CD4-positive, alpha-beta T cell (primary cell): Measurements from ENCODE around the gene ANO10. TPM values are rescaled to one million over a fixed set of nuclear protein-coding genes. Genes with fewer than 3 reads are reported as not detected.

Experiments
- ATAC-seq: fragments of 200-7000 bp; cut with Tn5 transposase; one replicate; pipeline ENCODE4 v1.10.0; 2022; ENCODE audit warnings: mild to moderate bottlenecking; ENCODE audit not compliant: poor library complexity
- CTCF ChIA-PET: fragments of 350-600 bp; sonication (Branson Sonifier 250); formaldehyde crosslinking; loops from one replicate; lab custom pipeline; 2021; ENCODE audit warnings: antibody characterized with exemption, inconsistent platforms; lab: Charles Lee
- POLR2A ChIA-PET: fragments of 350-600 bp; sonication (Branson Sonifier 250); formaldehyde crosslinking; loops from one replicate; lab custom pipeline; 2021; ENCODE audit warnings: antibody characterized with exemption, inconsistent platforms; lab: Charles Lee
- DNase-seq, 14 experiments: peaks; one replicate each; pipeline ENCODE4 v3.0.0-alpha.2; 2013 to 2020; ENCODE audit warnings: mixed read lengths in 2 of 14
- H3K27ac ChIP-seq, 2 donors: one replicate each; pipeline versions ENCODE4 v1.5.1 to v1.7.0; 2013; ENCODE audit warnings: low read length in 2 of 2, low read depth in 1 of 2, mild to moderate bottlenecking in 1 of 2
- H3K27me3 ChIP-seq, 2 experiments: 1 replicate in 1 of 2; 2 replicates in 1 of 2; pipeline versions ENCODE4 v1.6.1 to v1.7.0; 2013; ENCODE audit warnings: low read length in 2 of 2, control low read depth in 1 of 2, mild to moderate bottlenecking in 1 of 2, moderate library complexity in 1 of 2; ENCODE audit not compliant: insufficient read depth in 2 of 2, control insufficient read depth in 1 of 2
- H3K36me3 ChIP-seq: one replicate; pipeline ENCODE4 v1.6.1; 2013; ENCODE audit warnings: low read length, control low read depth; ENCODE audit not compliant: insufficient read depth
- H3K4me1 ChIP-seq: one replicate; pipeline ENCODE4 v1.6.1; 2013; ENCODE audit warnings: low read length, control low read depth; ENCODE audit not compliant: insufficient read depth
- H3K4me3 ChIP-seq: one replicate; pipeline ENCODE4 v1.5.1; 2013; ENCODE audit warnings: mild to moderate bottlenecking, low read length, moderate library complexity
- H3K9me3 ChIP-seq, 2 experiments: 1 replicate in 1 of 2; 2 replicates in 1 of 2; pipeline versions ENCODE4 v1.6.1 to v1.7.0; 2013; ENCODE audit warnings: low read length in 2 of 2, mild to moderate bottlenecking in 2 of 2, control low read depth in 1 of 2, moderate library complexity in 1 of 2; ENCODE audit not compliant: control insufficient read depth in 1 of 2, insufficient read depth in 1 of 2
- H3K27ac Mint-ChIP-seq: one replicate; pipeline ENCODE4 v1.8.0; 2020; ENCODE audit warnings: mixed read lengths
- H3K27me3 Mint-ChIP-seq: one replicate; pipeline ENCODE4 v1.8.0; 2021; ENCODE audit warnings: mixed read lengths
- H3K36me3 Mint-ChIP-seq: one replicate; pipeline ENCODE4 v1.8.0; 2021; ENCODE audit warnings: low read depth, mixed read lengths
- H3K4me1 Mint-ChIP-seq: one replicate; pipeline ENCODE4 v1.8.0; 2021; ENCODE audit warnings: low read depth, mixed read lengths
- H3K4me3 Mint-ChIP-seq: one replicate; pipeline ENCODE4 v1.8.0; 2020; ENCODE audit warnings: mild to moderate bottlenecking, mixed read lengths
- H3K9me3 Mint-ChIP-seq: one replicate; pipeline ENCODE4 v1.8.0; 2020; ENCODE audit warnings: mixed read lengths
- intact Hi-C, 2 experiments: fragments of 100-400 bp; cut with DNase I in 1 of 2; cut with micrococcal nuclease in 1 of 2; formaldehyde crosslinking; loops; one replicate each; pipeline versions ENCODE4 v1.15.1 to v1.9.0; 2023 to 2025; cut with DNase I, micrococcal nuclease
- total RNA-seq, 174 experiments: library from RNA in 2 of 174; stranded (reverse) in 2 of 174; gene quantifications; one replicate each; pipeline ENCODE4 v1.2.3 and lab custom pipeline; 2021 to 2026
- TF ChIP-seq, protein P1 (sequence below): fragments of 200-600 bp; IDR thresholded peaks from one replicate; pipeline ENCODE4 v1.8.0; 2022; ENCODE audit warnings: antibody characterized with exemption, mild to moderate bottlenecking

ANO10 gene
- total RNA-seq, 2 experiments from 2014 or later, result 6.9 to 8.0 TPM

DNA sequence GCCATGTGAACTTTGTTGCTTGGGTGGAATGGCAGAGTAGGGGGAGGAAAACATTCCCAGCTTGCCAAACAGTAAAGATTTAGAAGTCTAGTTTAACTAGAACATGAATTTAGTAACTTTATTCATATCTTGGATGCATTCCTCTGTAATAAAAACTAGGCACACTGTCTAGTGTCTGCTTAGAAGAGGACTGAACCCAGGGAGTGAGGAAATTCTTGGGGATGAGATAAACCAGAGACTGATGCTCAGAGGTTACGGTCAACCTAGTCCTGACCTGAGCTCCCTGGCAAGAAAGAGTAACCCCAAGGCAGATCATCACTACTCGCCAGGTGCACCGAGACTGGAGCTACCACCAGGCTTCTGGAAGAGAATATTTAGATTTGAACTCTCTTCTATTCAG is 277.3 kb downstream of the ANO10 start:
- ChIA-PET CTCF (interaction anchor here (0.9 kb wide), 1 partner anchor 158 kb away, joined by 4 read pairs; no protein-coding TSS in a partner anchor), POLR2A (interaction anchor here (1.0 to 4.5 kb wide), 7 partner anchors 10 to 157 kb away, joined by 3 to 22 read pairs (median 5); partner anchors contain the start of gene SNRK)
- H3K36me3 ChIP-seq, result peaks cover 87% of the 10 kb centered on the region
- H3K27me3 Mint-ChIP-seq, result no peaks in the 10 kb centered on the region
- peaks cover 68% of the 10 kb centered on the region for H3K4me1 ChIP-seq
- H3K36me3 Mint-ChIP-seq, result peaks cover 100% of the 10 kb centered on the region
- peaks cover 0 to 6% of the 10 kb centered on the region in 2 experiments for H3K9me3 ChIP-seq
- TF ChIP-seq, protein P1, sequence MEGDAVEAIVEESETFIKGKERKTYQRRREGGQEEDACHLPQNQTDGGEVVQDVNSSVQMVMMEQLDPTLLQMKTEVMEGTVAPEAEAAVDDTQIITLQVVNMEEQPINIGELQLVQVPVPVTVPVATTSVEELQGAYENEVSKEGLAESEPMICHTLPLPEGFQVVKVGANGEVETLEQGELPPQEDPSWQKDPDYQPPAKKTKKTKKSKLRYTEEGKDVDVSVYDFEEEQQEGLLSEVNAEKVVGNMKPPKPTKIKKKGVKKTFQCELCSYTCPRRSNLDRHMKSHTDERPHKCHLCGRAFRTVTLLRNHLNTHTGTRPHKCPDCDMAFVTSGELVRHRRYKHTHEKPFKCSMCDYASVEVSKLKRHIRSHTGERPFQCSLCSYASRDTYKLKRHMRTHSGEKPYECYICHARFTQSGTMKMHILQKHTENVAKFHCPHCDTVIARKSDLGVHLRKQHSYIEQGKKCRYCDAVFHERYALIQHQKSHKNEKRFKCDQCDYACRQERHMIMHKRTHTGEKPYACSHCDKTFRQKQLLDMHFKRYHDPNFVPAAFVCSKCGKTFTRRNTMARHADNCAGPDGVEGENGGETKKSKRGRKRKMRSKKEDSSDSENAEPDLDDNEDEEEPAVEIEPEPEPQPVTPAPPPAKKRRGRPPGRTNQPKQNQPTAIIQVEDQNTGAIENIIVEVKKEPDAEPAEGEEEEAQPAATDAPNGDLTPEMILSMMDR, result no peak
- no peak overlapping the region for H3K4me3 ChIP-seq
- ATAC-seq, result no peak
- DNase-seq, result no peak
- peak overlapping the region; percentile 96 for H3K27ac Mint-ChIP-seq
- H3K4me3 Mint-ChIP-seq, result peak overlapping the region; percentile 65
- peak overlapping the region in 1 of 2 donors; percentile 62 for H3K27ac ChIP-seq
- H3K4me1 Mint-ChIP-seq, result peaks cover 91% of the 10 kb centered on the region
- intact Hi-C loops, result loop anchor here in 1 of 2 experiments (5.0 kb wide), 2 partner anchors 48 to 52 kb away; no protein-coding TSS in a partner anchor
- peaks cover 3% of the 10 kb centered on the region for H3K9me3 Mint-ChIP-seq
- H3K27me3 ChIP-seq, result no peaks in the 10 kb centered on the region

DNA sequence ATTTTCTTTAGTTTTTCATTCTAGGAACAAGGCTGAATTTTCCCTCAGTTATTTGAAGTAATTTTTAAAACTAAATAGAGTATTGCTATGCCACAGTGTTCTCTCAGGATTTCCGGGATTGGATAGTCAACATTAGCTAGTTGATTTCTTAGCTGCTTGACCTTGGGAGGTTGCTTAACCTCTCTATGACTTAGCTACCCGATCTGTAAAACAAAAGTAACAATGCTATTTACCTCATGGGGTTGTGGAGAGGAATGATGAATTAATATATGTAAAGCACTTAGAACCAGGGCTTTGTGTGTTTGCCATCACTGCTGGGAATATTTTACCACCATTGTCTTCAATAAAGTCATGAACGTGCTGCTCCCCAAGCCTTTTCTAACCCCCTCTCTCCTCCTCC is 278.0 kb downstream of the ANO10 start:
- Histone ChIP-seq H3K4me1 (peaks cover 66% of the 10 kb centered on the region), H3K9me3 (peaks cover 5 to 10% of the 10 kb centered on the region in 2 experiments), H3K27ac (no peak overlapping the region), H3K36me3 (peaks cover 86% of the 10 kb centered on the region), H3K27me3 (no peaks in the 10 kb centered on the region), H3K4me3 (no peak overlapping the region)
- H3K4me3 Mint-ChIP-seq, result peak overlapping the region; percentile 46
- H3K27me3 Mint-ChIP-seq, result no peaks in the 10 kb centered on the region
- ATAC-seq (no peak), DNase-seq (no peak)
- TF ChIP-seq, protein P1, result no peak
- CTCF ChIA-PET, result no interaction called here
- H3K36me3 Mint-ChIP-seq, result peaks cover 100% of the 10 kb centered on the region
- H3K27ac Mint-ChIP-seq, result peak overlapping the region; percentile 96
- peaks cover 84% of the 10 kb centered on the region for H3K4me1 Mint-ChIP-seq
- POLR2A ChIA-PET, result interaction anchor here (1.3 to 4.5 kb wide), 3 partner anchors 12 to 54 kb away, joined by 3 to 22 read pairs (median 4); no protein-coding TSS in a partner anchor
- intact Hi-C loops, result loop anchor here in 1 of 2 experiments (5.0 kb wide), 2 partner anchors 48 to 52 kb away; no protein-coding TSS in a partner anchor
- peaks cover 3% of the 10 kb centered on the region for H3K9me3 Mint-ChIP-seq

DNA sequence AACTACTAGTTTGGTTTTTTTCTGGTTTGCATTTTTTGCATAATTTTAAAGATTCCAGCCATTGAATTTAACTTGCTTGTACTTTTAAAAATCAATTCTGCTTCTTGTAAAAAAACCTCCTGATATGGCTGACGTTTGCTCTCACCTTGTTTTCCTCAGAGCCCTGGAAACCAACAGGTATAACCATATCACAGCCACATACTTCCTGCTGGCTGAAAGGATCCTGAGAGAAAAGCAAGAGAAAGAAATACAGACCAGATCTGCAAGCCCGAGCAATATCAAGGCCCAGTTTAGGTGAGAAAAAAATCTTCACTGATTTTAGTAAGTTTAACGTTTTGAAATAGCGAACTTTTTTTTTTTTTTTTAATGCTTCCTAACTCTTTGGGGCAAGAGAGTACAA is 278.6 kb downstream of the ANO10 start:
- peak; percentile 23 for ATAC-seq

More for the DNA sequence above, 278.6 kb downstream of the ANO10 start:
- DNase-seq, result peak in 4 of 14 experiments; percentile 13 to 66 (median 38)
- H3K27me3 Mint-ChIP-seq, result no peaks in the 10 kb centered on the region
- H3K9me3 Mint-ChIP-seq, result peaks cover 3% of the 10 kb centered on the region
- H3K4me1 ChIP-seq, result peaks cover 60% of the 10 kb centered on the region
- intact Hi-C loops, result loop anchor here in 1 of 2 experiments (5.0 kb wide), 2 partner anchors 49 to 51 kb away; no protein-coding TSS in a partner anchor
- H3K4me3 ChIP-seq, result no peak overlapping the region
- POLR2A ChIA-PET, result interaction anchor here (4.5 kb wide), 1 partner anchor 12 kb away, joined by 22 read pairs; no protein-coding TSS in a partner anchor
- peak overlapping the region; percentile 96 for H3K27ac Mint-ChIP-seq
- H3K27me3 ChIP-seq, result no peaks in the 10 kb centered on the region
- peaks cover 86% of the 10 kb centered on the region for H3K36me3 ChIP-seq
- H3K27ac ChIP-seq, result no peak overlapping the region
- TF ChIP-seq, protein P1, result no peak
- H3K4me3 Mint-ChIP-seq, result peak overlapping the region; percentile 46
- peaks cover 10 to 11% of the 10 kb centered on the region in 2 experiments for H3K9me3 ChIP-seq
- CTCF ChIA-PET, result no interaction called here
- H3K36me3 Mint-ChIP-seq, result peaks cover 100% of the 10 kb centered on the region
- peaks cover 82% of the 10 kb centered on the region for H3K4me1 Mint-ChIP-seq
